K562 (cell line): ENCODE data around the gene VAMP4. TPM values are rescaled to one million over a fixed set of nuclear protein-coding genes. Genes with fewer than 3 reads are reported as not detected.

Source experiments
- MXI1 ChIP-seq: IDR thresholded peaks from 2 replicates; pipeline ENCODE4 v1.6.1; 2011; ENCODE audit warnings: low read depth, mild to moderate bottlenecking, improper control_type of control experiment, low read length
- RERE ChIP-seq: sonication (generic); formaldehyde crosslinking; IDR thresholded peaks from 2 replicates; pipeline ENCODE4 v1.8.0; 2023; ENCODE audit warnings: missing genetic modification reagents, mild to moderate bottlenecking, borderline replicate concordance
- RFX7 ChIP-seq: fragments of 250-450 bp; sonication (Bioruptor Pico); IDR thresholded peaks from 2 replicates; pipeline ENCODE4 v1.5.1; 2021; ENCODE audit warnings: mild to moderate bottlenecking
- SNIP1 ChIP-seq: fragments of 450-650 bp; IDR thresholded peaks from 2 replicates; pipeline ENCODE4 v1.7.1; 2017; ENCODE audit warnings: low read depth, mild to moderate bottlenecking
- YY1 ChIP-seq, 3 experiments: IDR thresholded peaks; 2 replicates each; pipeline ENCODE4 v1.6.1; 2011; ENCODE audit warnings: low read length in 2 of 3, mild to moderate bottlenecking in 2 of 3, moderate library complexity in 2 of 3, borderline replicate concordance in 1 of 3, control low read depth in 1 of 3, low read depth in 1 of 3; ENCODE audit not compliant: insufficient read depth in 3 of 3, insufficient replicate concordance in 2 of 3, control insufficient read depth in 1 of 3, insufficient read length in 1 of 3; ENCODE audit errors: extremely low read depth in 1 of 3
- ZNF282 ChIP-seq: sonication (generic); formaldehyde crosslinking; IDR thresholded peaks from 2 replicates; pipeline ENCODE4 v1.8.1; 2023; ENCODE audit warnings: missing genetic modification reagents
- ZNF3 ChIP-seq: fragments of 250-450 bp; sonication (Bioruptor Pico); IDR thresholded peaks from 2 replicates; pipeline ENCODE4 v1.5.0; 2021; ENCODE audit warnings: mild to moderate bottlenecking, moderate library complexity
- ZNF695 ChIP-seq: fragments of 450-650 bp; formaldehyde crosslinking; IDR thresholded peaks from 2 replicates; pipeline ENCODE4 v1.4.0; 2020; ENCODE audit warnings: mild to moderate bottlenecking, moderate library complexity
- ZZZ3 ChIP-seq: fragments of 450-650 bp; IDR thresholded peaks from 2 replicates; pipeline ENCODE4 v1.6.1; 2016; ENCODE audit warnings: antibody characterized with exemption, mild to moderate bottlenecking, moderate library complexity
- polyA plus RNA-seq, 8 experiments: library from polyadenylated mRNA; depleted of rRNA in 4 of 8; stranded (reverse) in 5 of 8; unstranded in 3 of 8; fragments of >200 nt; fragmentation: Nextera tagmentation in 2 of 8; fragmentation: Illumina TruSeq in 1 of 8; extraction: Ambion mirVana in 2 of 8; extraction: Trizol in 1 of 8; gene quantifications; 2 replicates each; pipeline versions ENCODE4 v1.2.1 to v1.2.3, GENCODE V29; 2011 to 2014; ENCODE audit warnings: inconsistent platforms in 1 of 8, missing spikeins in 1 of 8
- total RNA-seq, 7 experiments: library from RNA; depleted of rRNA in 6 of 7; stranded (reverse); fragments of >200 nt in 6 of 7; fragmentation: Illumina TruSeq in 2 of 7; extraction: Trizol in 2 of 7; gene quantifications; 2 replicates each; pipeline versions ENCODE4 v1.2.1 to v1.2.3, GENCODE V29; 2011 to 2021; ENCODE audit warnings: low replicate concordance in 1 of 7
- TF ChIP-seq, protein P1 (sequence below), 2 experiments: fragments of 450-650 bp; formaldehyde crosslinking in 1 of 2; IDR thresholded peaks; 2 replicates each; pipeline versions ENCODE4 v1.4.0 to v1.6.1; 2014 to 2020; ENCODE audit warnings: mild to moderate bottlenecking in 2 of 2, borderline replicate concordance in 1 of 2, low read depth in 1 of 2
- TF ChIP-seq, protein P2 (sequence below): sonication (generic); formaldehyde crosslinking; IDR thresholded peaks from 2 replicates; pipeline ENCODE4 v1.9.0; 2022; ENCODE audit warnings: mild to moderate bottlenecking, missing genetic modification reagents

VAMP4 gene
- total and polyA plus RNA-seq, 9 of the 15 experiments (the other 6 are each of a cell fraction or from before 2014, with no cell fraction given): 3.3 to 21.4 (median 11.9) TPM

DNA sequence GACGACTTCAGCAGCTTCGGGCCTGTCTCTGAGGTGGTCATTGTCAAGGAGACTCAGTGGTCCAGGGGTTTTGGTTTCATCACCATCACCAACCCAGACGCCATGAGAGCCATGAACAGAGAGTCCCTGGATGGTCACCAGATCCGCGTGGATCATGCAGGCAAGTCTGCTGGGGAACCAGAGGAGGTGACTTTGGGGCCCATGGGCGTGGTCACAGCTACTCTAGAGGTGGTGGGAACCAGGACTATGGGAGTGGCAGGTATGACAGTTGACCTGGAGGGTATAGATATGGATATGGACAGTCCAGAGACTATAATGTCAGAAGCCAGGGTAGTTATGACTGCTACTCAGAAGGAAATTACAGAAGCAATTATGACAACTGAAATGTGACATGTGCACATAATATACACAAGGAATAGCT is 20.3 kb upstream of the VAMP4 start (continued):
- TF ChIP-seq, protein P1, sequence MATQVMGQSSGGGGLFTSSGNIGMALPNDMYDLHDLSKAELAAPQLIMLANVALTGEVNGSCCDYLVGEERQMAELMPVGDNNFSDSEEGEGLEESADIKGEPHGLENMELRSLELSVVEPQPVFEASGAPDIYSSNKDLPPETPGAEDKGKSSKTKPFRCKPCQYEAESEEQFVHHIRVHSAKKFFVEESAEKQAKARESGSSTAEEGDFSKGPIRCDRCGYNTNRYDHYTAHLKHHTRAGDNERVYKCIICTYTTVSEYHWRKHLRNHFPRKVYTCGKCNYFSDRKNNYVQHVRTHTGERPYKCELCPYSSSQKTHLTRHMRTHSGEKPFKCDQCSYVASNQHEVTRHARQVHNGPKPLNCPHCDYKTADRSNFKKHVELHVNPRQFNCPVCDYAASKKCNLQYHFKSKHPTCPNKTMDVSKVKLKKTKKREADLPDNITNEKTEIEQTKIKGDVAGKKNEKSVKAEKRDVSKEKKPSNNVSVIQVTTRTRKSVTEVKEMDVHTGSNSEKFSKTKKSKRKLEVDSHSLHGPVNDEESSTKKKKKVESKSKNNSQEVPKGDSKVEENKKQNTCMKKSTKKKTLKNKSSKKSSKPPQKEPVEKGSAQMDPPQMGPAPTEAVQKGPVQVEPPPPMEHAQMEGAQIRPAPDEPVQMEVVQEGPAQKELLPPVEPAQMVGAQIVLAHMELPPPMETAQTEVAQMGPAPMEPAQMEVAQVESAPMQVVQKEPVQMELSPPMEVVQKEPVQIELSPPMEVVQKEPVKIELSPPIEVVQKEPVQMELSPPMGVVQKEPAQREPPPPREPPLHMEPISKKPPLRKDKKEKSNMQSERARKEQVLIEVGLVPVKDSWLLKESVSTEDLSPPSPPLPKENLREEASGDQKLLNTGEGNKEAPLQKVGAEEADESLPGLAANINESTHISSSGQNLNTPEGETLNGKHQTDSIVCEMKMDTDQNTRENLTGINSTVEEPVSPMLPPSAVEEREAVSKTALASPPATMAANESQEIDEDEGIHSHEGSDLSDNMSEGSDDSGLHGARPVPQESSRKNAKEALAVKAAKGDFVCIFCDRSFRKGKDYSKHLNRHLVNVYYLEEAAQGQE (IDR thresholded peaks at IDR 0.05; ENCODE audit: borderline replicate concordance): no peak
- TF ChIP-seq, protein P1 (CRISPR knock-in tag; IDR thresholded peaks at IDR 0.05; ENCODE audit: low read depth): no peak
- no peak for TF ChIP-seq RERE (CRISPR knock-in tag)
- TF ChIP-seq ZNF695 (CRISPR knock-in tag): no peak
- no peak for TF ChIP-seq SNIP1
- TF ChIP-seq, protein P2, sequence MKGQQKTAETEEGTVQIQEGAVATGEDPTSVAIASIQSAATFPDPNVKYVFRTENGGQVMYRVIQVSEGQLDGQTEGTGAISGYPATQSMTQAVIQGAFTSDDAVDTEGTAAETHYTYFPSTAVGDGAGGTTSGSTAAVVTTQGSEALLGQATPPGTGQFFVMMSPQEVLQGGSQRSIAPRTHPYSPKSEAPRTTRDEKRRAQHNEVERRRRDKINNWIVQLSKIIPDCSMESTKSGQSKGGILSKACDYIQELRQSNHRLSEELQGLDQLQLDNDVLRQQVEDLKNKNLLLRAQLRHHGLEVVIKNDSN: no peak
- TF ChIP-seq RFX7 (CRISPR knock-in tag): no peak
- TF ChIP-seq MXI1: no peak
- TF ChIP-seq YY1 (IDR thresholded peaks at IDR 0.05; ENCODE audit: borderline replicate concordance in 1 of 3, control insufficient read depth in 1 of 3, extremely low read depth in 1 of 3, insufficient read depth in 3 of 3, insufficient read length in 1 of 3, insufficient replicate concordance in 2 of 3, low read depth in 1 of 3, low read length in 2 of 3): peak in 1 of 3 experiments; percentile 77
- TF ChIP-seq ZNF282 (CRISPR knock-in tag): no peak
- no peak for TF ChIP-seq ZNF3
- no peak for TF ChIP-seq ZZZ3
